ACC112 (cell line): ENCODE results near the gene GUCY1A2.
"Not testable (repeated sequence)": the region's sequence is repeated elsewhere in the genome, so short reads cannot be mapped to it uniquely, and the experiment has no call there.

Experiments
- H2AFZ ChIP-seq: fragments of 200-600 bp; sonication (generic); one replicate; pipeline ENCODE4 v1.6.0; 2017; ENCODE audit warnings: antibody characterized with exemption, low read length; ENCODE audit not compliant: unreplicated experiment
- H3K27ac ChIP-seq: fragments of 200-600 bp; sonication (generic); 2 replicates; pipeline ENCODE4 v1.5.1; 2014; ENCODE audit warnings: low read depth, mild to moderate bottlenecking, antibody characterized with exemption, low read length, moderate library complexity
- H3K27me3 ChIP-seq: fragments of 200-600 bp; sonication (generic); 2 replicates; pipeline ENCODE4 v1.6.1; 2014; ENCODE audit warnings: mild to moderate bottlenecking, antibody characterized with exemption, low read length, moderate library complexity, mixed read lengths; ENCODE audit not compliant: insufficient read depth
- H3K36me3 ChIP-seq: fragments of 200-600 bp; sonication (generic); 2 replicates; pipeline ENCODE4 v1.6.1; 2016; ENCODE audit warnings: mild to moderate bottlenecking, antibody characterized with exemption, low read length, moderate library complexity, mixed read lengths; ENCODE audit not compliant: insufficient read depth
- H3K4me1 ChIP-seq: fragments of 200-600 bp; sonication (generic); one replicate; pipeline ENCODE4 v1.6.1; 2016; ENCODE audit warnings: low read length, mixed read lengths; ENCODE audit not compliant: insufficient read depth, unreplicated experiment, control insufficient read depth
- H3K4me3 ChIP-seq: fragments of 200-600 bp; sonication (generic); 2 replicates; pipeline ENCODE4 v1.5.1; 2014; ENCODE audit warnings: mild to moderate bottlenecking, low read depth, low read length
- H3K79me2 ChIP-seq: fragments of 200-600 bp; sonication (generic); one replicate; pipeline ENCODE4 v1.6.0; 2016; ENCODE audit warnings: low read length; ENCODE audit not compliant: control insufficient read depth, unreplicated experiment, insufficient read depth

GUCY1A2 gene, protein sequence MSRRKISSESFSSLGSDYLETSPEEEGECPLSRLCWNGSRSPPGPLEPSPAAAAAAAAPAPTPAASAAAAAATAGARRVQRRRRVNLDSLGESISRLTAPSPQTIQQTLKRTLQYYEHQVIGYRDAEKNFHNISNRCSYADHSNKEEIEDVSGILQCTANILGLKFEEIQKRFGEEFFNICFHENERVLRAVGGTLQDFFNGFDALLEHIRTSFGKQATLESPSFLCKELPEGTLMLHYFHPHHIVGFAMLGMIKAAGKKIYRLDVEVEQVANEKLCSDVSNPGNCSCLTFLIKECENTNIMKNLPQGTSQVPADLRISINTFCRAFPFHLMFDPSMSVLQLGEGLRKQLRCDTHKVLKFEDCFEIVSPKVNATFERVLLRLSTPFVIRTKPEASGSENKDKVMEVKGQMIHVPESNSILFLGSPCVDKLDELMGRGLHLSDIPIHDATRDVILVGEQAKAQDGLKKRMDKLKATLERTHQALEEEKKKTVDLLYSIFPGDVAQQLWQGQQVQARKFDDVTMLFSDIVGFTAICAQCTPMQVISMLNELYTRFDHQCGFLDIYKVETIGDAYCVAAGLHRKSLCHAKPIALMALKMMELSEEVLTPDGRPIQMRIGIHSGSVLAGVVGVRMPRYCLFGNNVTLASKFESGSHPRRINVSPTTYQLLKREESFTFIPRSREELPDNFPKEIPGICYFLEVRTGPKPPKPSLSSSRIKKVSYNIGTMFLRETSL

DNA sequence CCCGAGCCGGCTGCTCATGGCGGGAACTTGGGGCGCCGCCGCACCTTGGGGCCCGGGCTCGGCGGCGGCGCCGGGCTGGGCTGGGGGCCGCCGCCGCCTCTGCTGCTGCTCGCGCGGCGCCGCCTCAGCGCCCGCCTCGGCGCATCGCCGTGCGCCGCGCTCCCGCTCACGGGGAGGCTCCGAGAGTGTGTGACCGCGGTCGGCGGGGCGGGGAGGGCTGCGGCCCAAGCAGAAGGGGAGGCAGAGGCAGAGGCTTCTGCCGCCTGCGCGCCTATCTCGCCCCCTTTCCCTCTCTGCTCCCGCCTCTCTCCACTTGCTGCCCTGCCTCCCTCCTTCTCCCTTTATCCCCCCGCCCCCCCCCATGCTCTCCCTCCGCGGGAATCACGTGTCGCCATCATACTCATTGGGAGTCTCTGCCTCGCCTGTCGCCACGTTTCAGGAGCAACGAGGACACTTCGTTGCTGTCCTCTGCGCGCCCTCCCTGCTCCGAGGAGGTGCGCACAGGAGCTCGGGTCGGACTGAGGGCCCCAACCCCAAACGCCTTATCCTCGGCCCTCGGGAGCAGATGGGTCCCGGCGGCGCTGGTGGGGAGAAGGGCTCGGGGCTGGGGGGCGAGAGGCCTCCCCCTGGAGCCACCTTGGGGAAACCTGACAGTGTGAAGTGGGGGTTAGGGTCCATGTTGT lies at the start of gene GUCY1A2:
Gene GUCY1A2, minus strand, starts transcription at position 258 of the 683 bp plus-strand sequence. CDS start 421 bp downstream, outside the sequence.
- Histone ChIP-seq H3K4me1 (peaks cover 12% of the 10 kb centered on the region), H3K79me2 (no peaks in the 10 kb centered on the region), H3K4me3 (peak within 1 kb of the TSS; percentile 79), H3K27me3 (peaks cover 71% of the 10 kb centered on the region), H3K27ac (no peak within 1 kb of the TSS), H3K36me3 (no peaks in the 10 kb centered on the region), H2AFZ (peak within 1 kb of the TSS; percentile 60)

DNA sequence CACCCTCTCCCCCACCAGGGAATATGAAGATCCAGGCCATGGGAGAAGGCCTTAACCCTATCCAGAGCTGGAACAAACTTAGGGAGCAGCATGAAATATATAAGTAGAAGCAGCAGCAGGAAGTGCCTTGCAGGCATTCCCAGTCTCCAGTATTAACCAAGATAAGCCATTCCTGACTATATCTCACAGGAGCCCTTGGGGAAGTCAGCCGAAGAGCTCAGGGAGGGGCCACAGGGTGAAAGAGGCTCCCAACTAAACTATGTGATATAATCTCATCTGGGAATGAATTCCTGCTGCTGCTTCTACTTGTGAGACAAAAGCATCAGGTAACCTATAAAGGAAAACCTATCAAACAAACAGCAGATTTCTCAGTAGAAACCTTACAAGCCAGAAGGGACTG lies 36.1 kb upstream of the GUCY1A2 start:
- H3K27ac ChIP-seq: no peak overlapping the region
- no peak overlapping the region for H3K4me3 ChIP-seq
- no peaks in the 10 kb centered on the region for H3K36me3 ChIP-seq
- no peaks in the 10 kb centered on the region for H3K79me2 ChIP-seq
- H3K4me1 ChIP-seq: no peaks in the 10 kb centered on the region
- H3K27me3 ChIP-seq: peaks cover 8% of the 10 kb centered on the region; the same call in 1 of the 2 replicates
- H2AFZ ChIP-seq: no peak overlapping the region

DNA sequence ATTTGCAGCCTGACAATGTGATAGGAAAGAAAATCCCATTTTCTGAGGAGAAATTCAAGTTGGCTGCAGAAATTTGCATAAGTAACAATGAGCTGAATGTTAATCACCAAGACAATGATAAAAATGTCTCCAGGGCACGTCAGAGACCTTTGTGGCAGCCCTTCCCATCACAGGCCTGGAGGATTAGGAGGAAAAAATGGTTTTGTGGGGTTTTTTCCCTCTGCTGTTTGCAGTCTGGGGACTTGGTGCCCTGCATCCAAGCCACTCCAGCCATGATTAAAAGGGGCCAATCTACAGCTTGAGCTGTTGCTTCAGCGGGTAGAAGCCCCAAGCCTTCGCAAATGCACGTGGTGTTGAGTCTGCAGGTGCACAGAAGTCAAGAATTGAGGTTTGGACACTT lies 33.1 kb upstream of the GUCY1A2 start:
- not testable (repeated sequence) for H2AFZ ChIP-seq, H3K36me3 ChIP-seq, H3K4me3 ChIP-seq, H3K27ac ChIP-seq, H3K27me3 ChIP-seq, H3K79me2 ChIP-seq, H3K4me1 ChIP-seq

DNA sequence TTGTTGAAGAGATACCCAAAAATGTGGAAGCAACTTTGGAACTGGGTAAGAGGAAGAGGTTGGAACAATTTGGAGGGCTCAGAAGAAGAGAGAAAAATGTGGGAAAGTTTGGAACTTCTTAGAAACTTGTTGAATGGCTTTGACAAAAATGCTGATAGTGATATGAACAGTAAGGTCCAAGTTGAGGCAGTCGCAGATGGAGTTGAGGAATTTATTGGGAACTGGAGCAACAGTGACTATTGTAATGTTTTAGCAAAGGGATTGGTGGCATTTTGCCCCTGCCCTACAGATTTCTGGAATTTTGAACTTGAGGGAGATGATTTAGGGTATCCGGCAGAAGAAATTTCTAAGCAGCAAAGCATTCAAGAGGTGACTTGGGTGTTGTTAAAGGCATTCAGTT lies 32.6 kb upstream of the GUCY1A2 start:
- H3K27ac ChIP-seq, H3K4me3 ChIP-seq, H3K4me1 ChIP-seq, H3K36me3 ChIP-seq, H3K79me2 ChIP-seq, H2AFZ ChIP-seq, H3K27me3 ChIP-seq: not testable (repeated sequence)

DNA sequence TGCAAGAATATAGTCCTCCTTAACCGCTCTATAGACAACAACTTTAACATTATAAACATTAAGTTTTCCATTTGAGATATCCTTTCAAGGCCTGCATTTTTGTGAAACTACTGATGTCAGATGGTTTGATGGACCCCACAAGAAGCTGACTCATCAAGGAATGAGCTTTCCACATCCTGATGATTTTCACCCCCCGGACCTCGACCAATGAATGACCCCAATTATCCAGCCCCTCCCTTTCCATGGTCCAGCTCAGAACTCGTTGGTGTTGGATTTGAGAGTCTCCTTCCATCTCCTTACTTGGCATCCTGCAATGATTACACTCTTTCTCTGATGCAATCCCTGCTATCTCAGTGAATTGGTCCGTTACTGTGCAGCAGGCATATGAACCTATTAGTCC lies 31.8 kb upstream of the GUCY1A2 start:
- no peak overlapping the region for H3K4me3 ChIP-seq
- no peaks in the 10 kb centered on the region for H3K36me3 ChIP-seq
- H3K4me1 ChIP-seq: no peaks in the 10 kb centered on the region
- no peaks in the 10 kb centered on the region for H3K27me3 ChIP-seq
- H2AFZ ChIP-seq: no peak overlapping the region
- no peak overlapping the region for H3K27ac ChIP-seq
- no peaks in the 10 kb centered on the region for H3K79me2 ChIP-seq

DNA sequence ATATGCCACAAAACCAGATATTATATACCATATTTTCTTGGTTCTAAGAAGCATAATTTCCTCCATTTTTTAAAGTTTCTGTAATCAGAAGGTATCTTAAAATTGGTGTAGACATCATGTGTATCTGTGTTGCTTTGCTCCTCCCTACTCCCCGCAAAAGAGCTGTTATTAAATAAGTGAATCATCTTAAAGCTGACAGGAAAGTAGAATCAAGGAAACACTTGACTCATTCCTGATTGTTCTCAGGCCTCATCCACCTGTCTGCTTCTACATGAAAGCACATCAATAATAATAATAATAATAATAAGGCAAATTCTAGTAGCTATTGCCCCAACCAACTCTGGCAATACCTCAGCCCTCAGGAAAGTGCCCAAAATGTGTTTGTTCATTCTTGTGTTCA lies 26.2 kb upstream of the GUCY1A2 start:
- H3K36me3 ChIP-seq: no peaks in the 10 kb centered on the region
- H3K27me3 ChIP-seq: no peaks in the 10 kb centered on the region
- peaks cover 16% of the 10 kb centered on the region for H3K4me1 ChIP-seq
- H3K4me3 ChIP-seq: no peak overlapping the region
- no peak overlapping the region for H2AFZ ChIP-seq
- H3K27ac ChIP-seq: no peak overlapping the region
- no peaks in the 10 kb centered on the region for H3K79me2 ChIP-seq

DNA sequence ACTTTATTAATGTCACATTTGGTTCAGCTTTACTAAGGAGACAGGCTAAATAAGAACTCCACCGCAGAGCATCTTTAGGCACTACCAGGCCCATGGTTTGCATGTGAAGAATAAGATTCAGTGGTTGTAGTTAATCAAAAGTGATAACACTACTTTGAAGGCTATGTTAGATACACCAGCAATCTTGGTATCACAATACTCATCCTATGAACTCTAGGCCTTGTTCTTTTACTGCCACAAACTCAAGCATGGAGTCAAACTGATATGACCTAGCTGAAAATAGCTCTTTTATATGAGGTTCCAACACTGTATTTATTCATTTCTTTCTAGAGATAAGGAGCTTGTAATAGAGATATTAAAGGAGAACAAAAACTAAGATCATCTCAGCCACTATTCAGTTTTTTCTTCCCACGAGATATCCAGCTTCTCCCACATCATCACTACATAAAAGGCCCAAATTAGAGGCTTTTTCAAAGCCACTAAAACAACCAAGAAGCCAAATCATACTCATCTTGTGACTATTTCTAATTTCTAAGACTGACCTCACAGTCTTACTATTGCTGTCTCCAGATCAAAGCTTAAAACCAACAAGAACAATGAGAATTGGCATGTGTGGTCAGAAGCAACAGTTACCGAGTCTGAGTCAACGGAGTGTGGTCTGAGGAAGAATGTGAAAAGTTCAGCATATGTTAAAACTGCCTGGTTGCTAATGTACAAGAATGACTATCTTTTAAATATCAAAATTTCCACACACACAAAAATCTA lies 25.1 kb upstream of the GUCY1A2 start:
- Histone ChIP-seq H3K4me1 (peaks cover 16% of the 10 kb centered on the region), H3K4me3 (no peak overlapping the region), H3K27ac (peak overlapping the region; percentile 70), H2AFZ (no peak overlapping the region), H3K27me3 (no peaks in the 10 kb centered on the region), H3K36me3 (no peaks in the 10 kb centered on the region), H3K79me2 (no peaks in the 10 kb centered on the region)

DNA sequence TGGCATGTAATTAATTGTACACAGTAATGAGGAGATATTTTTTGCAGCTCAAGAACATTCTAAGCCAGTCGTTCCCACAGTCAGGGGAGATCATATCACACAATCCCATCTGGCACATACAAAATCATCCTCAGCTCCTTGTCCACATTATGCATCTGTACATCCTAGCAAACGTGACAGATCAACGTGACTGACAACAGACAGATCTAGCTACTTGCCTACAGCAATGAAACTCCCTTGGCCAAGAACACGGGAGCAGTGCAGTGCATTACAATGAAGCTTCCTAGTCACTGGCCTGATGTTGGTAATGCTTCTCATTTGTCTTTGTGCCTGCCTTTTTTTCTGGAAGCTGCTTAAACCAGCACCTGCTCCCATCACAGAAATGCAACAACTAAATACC lies 24.5 kb upstream of the GUCY1A2 start:
- peak overlapping the region; percentile 70; the same call in 1 of the 2 replicates for H3K27ac ChIP-seq
- no peaks in the 10 kb centered on the region for H3K79me2 ChIP-seq
- peaks cover 16% of the 10 kb centered on the region for H3K4me1 ChIP-seq
- H3K4me3 ChIP-seq: no peak overlapping the region
- H3K27me3 ChIP-seq: no peaks in the 10 kb centered on the region
- H2AFZ ChIP-seq: no peak overlapping the region
- no peaks in the 10 kb centered on the region for H3K36me3 ChIP-seq

DNA sequence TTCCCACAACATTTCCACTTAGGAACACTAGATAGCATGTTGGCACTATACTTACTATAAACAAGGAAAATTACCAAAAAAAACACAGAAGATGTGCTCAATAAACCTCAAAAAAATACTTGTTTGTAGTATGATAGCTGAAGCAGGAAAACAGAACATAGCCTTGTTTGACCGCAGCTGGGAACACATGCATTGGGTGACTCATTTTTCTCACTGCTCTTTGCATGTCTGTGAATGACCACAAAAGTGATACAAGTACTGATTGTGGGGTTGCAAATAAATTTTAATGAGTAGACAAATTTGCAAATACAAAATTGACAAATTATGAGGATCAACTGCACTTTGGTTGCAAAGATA lies 22.8 kb upstream of the GUCY1A2 start:
- H2AFZ ChIP-seq: no peak overlapping the region
- no peaks in the 10 kb centered on the region for H3K27me3 ChIP-seq
- H3K79me2 ChIP-seq: no peaks in the 10 kb centered on the region
- peak overlapping the region; percentile 9; the same call in 1 of the 2 replicates for H3K27ac ChIP-seq
- no peak overlapping the region for H3K4me3 ChIP-seq
- peaks cover 16% of the 10 kb centered on the region for H3K4me1 ChIP-seq
- no peaks in the 10 kb centered on the region for H3K36me3 ChIP-seq

DNA sequence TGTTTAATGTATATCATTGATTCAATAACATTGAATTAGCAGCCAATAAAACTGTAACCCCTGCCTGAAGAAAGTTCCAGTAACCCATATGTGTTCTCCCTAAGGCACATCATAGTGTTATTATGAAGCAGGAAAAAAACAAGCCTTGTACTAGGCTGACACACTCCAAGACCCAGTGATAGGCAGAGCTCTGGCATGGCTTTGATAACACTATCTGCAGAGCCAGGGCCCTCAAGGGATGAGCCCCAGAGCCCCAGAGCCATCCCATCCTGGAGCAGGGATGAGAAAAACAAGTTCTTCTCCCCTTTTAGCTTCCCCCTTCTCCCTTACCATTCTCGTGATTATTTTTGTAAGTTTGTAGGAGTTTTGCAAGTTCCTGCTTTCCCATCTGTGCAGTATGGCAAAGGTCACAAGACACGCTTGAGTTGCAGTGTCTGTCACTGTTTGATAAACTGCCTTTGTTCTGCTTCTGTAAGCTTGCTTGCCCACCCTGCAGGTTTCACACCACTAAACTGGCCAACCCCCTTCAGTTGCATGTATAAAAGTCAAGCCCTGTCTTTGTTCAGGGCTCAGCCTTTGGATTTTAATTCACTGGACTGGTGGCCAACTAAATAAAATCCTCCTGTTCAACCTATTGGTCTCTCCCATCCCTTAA lies 22.3 kb upstream of the GUCY1A2 start:
- Histone ChIP-seq H3K4me3 (no peak overlapping the region), H3K36me3 (no peaks in the 10 kb centered on the region), H3K27ac (peak overlapping the region; percentile 9; the same call in 1 of the 2 replicates), H3K79me2 (no peaks in the 10 kb centered on the region), H3K4me1 (peaks cover 16% of the 10 kb centered on the region), H2AFZ (no peak overlapping the region), H3K27me3 (no peaks in the 10 kb centered on the region; the same call in 1 of the 2 replicates)
